Measurements from ENCODE around the gene MECP2.

MECP2 gene

GRCh38 chrX:153993079-153993478, 104.4 kb downstream of the MECP2 start:
- Histone ChIP-seq H2AFZ (ENCODE audit: low read depth) (no peak overlapping the region), H3K9ac (no peak overlapping the region), H3K4me3 (IDR thresholded peaks at IDR 0.05; ENCODE audit: insufficient read depth, low read depth, low read length) (no peak overlapping the region), H3K4me2 (no peak overlapping the region), H3K36me3 (ENCODE audit: insufficient read depth) (no peaks in the 10 kb centered on the region), H4K20me1 (ENCODE audit: insufficient read depth) (no peaks in the 10 kb centered on the region), H3K4me1 (ENCODE audit: low read depth, poor library complexity, severe bottlenecking) (peaks cover 1% of the 10 kb centered on the region), H3K27ac (no peak overlapping the region), H3K79me2 (ENCODE audit: insufficient read depth, low read depth) (no peaks in the 10 kb centered on the region), H3K27me3 (ENCODE audit: insufficient read depth, low read depth) (no peaks in the 10 kb centered on the region)
- TF ChIP-seq, protein P1, sequence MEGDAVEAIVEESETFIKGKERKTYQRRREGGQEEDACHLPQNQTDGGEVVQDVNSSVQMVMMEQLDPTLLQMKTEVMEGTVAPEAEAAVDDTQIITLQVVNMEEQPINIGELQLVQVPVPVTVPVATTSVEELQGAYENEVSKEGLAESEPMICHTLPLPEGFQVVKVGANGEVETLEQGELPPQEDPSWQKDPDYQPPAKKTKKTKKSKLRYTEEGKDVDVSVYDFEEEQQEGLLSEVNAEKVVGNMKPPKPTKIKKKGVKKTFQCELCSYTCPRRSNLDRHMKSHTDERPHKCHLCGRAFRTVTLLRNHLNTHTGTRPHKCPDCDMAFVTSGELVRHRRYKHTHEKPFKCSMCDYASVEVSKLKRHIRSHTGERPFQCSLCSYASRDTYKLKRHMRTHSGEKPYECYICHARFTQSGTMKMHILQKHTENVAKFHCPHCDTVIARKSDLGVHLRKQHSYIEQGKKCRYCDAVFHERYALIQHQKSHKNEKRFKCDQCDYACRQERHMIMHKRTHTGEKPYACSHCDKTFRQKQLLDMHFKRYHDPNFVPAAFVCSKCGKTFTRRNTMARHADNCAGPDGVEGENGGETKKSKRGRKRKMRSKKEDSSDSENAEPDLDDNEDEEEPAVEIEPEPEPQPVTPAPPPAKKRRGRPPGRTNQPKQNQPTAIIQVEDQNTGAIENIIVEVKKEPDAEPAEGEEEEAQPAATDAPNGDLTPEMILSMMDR (conservative IDR thresholded peaks at IDR 0.05; ENCODE audit: low read depth, low read length): no peak

GRCh38 chrX:153992180-153992579, 105.3 kb downstream of the MECP2 start:
- no peaks in the 10 kb centered on the region for H4K20me1 ChIP-seq (ENCODE audit: insufficient read depth)
- peaks cover 8% of the 10 kb centered on the region for H3K4me1 ChIP-seq (ENCODE audit: low read depth, poor library complexity, severe bottlenecking)
- no peaks in the 10 kb centered on the region for H3K36me3 ChIP-seq (ENCODE audit: insufficient read depth)
- no peaks in the 10 kb centered on the region for H3K79me2 ChIP-seq (ENCODE audit: insufficient read depth, low read depth)
- no peaks in the 10 kb centered on the region for H3K27me3 ChIP-seq (ENCODE audit: insufficient read depth, low read depth)
- no peak overlapping the region for H3K4me3 ChIP-seq (IDR thresholded peaks at IDR 0.05; ENCODE audit: insufficient read depth, low read depth, low read length)
- TF ChIP-seq, protein P1 (conservative IDR thresholded peaks at IDR 0.05; ENCODE audit: low read depth, low read length): no peak
- H3K9ac ChIP-seq: no peak overlapping the region
- H3K4me2 ChIP-seq: no peak overlapping the region
- no peak overlapping the region for H2AFZ ChIP-seq (ENCODE audit: low read depth)
- H3K27ac ChIP-seq: no peak overlapping the region

GRCh38 chrX:153991013-153991580, 106.4 kb downstream of the MECP2 start:
- H3K4me3 ChIP-seq (IDR thresholded peaks at IDR 0.05; ENCODE audit: insufficient read depth, low read depth, low read length): no peak overlapping the region
- no peaks in the 10 kb centered on the region for H4K20me1 ChIP-seq (ENCODE audit: insufficient read depth)
- H3K4me2 ChIP-seq: no peak overlapping the region
- H3K27me3 ChIP-seq (ENCODE audit: insufficient read depth, low read depth): no peaks in the 10 kb centered on the region
- H3K79me2 ChIP-seq (ENCODE audit: insufficient read depth, low read depth): no peaks in the 10 kb centered on the region
- H3K36me3 ChIP-seq (ENCODE audit: insufficient read depth): no peaks in the 10 kb centered on the region
- H3K4me1 ChIP-seq (ENCODE audit: low read depth, poor library complexity, severe bottlenecking): peaks cover 18% of the 10 kb centered on the region
- H3K9ac ChIP-seq: no peak overlapping the region
- no peak overlapping the region for H3K27ac ChIP-seq
- H2AFZ ChIP-seq (ENCODE audit: low read depth): no peak overlapping the region
- TF ChIP-seq, protein P1 (conservative IDR thresholded peaks at IDR 0.05; ENCODE audit: low read depth, low read length): no peak

- no peak overlapping the region for H3K4me3 ChIP-seq (IDR thresholded peaks at IDR 0.05; ENCODE audit: insufficient read depth, low read depth, low read length)
- H3K27me3 ChIP-seq (ENCODE audit: insufficient read depth, low read depth): no peaks in the 10 kb centered on the region
- no peaks in the 10 kb centered on the region for H3K36me3 ChIP-seq (ENCODE audit: insufficient read depth)
- H3K4me2 ChIP-seq: no peak overlapping the region
- no peak overlapping the region for H3K9ac ChIP-seq
- TF ChIP-seq, protein P1 (conservative IDR thresholded peaks at IDR 0.05; ENCODE audit: low read depth, low read length): no peak
- peaks cover 24% of the 10 kb centered on the region for H3K4me1 ChIP-seq (ENCODE audit: low read depth, poor library complexity, severe bottlenecking)
- no peak overlapping the region for H3K27ac ChIP-seq
- H4K20me1 ChIP-seq (ENCODE audit: insufficient read depth): no peaks in the 10 kb centered on the region
- H2AFZ ChIP-seq (ENCODE audit: low read depth): no peak overlapping the region
- no peaks in the 10 kb centered on the region for H3K79me2 ChIP-seq (ENCODE audit: insufficient read depth, low read depth)
These were observed 107.4 kb downstream of the MECP2 start for GRCh38 chrX:153989973-153990655.
